Uterus (tissue), 2 donors: ENCODE data around the gene CFAP20DC.

ENCODE experiments used
- CTCF ChIP-seq, 4 experiments: fragments of 200-600 bp in 2 of 4; fragments of 450-650 bp in 2 of 4; sonication (generic) in 2 of 4; IDR thresholded peaks; one replicate each; pipeline ENCODE4 v1.5.1; 2016 to 2019; ENCODE audit warnings: antibody characterized with exemption in 4 of 4, mild to moderate bottlenecking in 2 of 4, moderate library complexity in 1 of 4
- POLR2A ChIP-seq, 2 donors: fragments of 450-650 bp; IDR thresholded peaks; one replicate each; pipeline ENCODE4 v1.6.1; 2016; ENCODE audit warnings: antibody characterized with exemption in 2 of 2, mild to moderate bottlenecking in 1 of 2, moderate library complexity in 1 of 2

GRCh38 chr3:58868097-58868779, 181.6 kb downstream of the CFAP20DC start:
- TF ChIP-seq CTCF (IDR thresholded peaks at IDR 0.05): no peak
- no peak for TF ChIP-seq POLR2A (IDR thresholded peaks at IDR 0.05)
